Stimulated activated CD4-positive, alpha-beta T cell treated with anti-CD3 and anti-CD28 coated beads, Interleukin-1b, Interleukin-23, amount 100 ng/mL, for 48 hours (primary cell): Measurements from ENCODE around the gene GSK3B.
"Not testable (repeated sequence)": the region's sequence is repeated elsewhere in the genome, so short reads cannot be mapped to it uniquely, and the experiment has no call there.

Source experiments
- DNase-seq: peaks from one replicate; pipeline ENCODE4 v3.0.0-alpha.2; 2020

Gene GSK3B

GRCh38 chr3:119990888-119991287 is 103.4 kb downstream of the GSK3B start:
- DNase-seq = no peak

- no peak for DNase-seq
Observed at GRCh38 chr3:119989981-119990655, 104.1 kb downstream of the GSK3B start.

- not testable (repeated sequence) for DNase-seq
Observed at GRCh38 chr3:119986812-119987211, 107.4 kb downstream of the GSK3B start.

- DNase-seq = no peak
Observed at GRCh38 chr3:119981386-119981785, 112.9 kb downstream of the GSK3B start.

GRCh38 chr3:119978554-119979208 is 115.6 kb downstream of the GSK3B start:
- DNase-seq = no peak

GRCh38 chr3:119977353-119977752 is 116.9 kb downstream of the GSK3B start:
- no peak for DNase-seq

GRCh38 chr3:119976214-119976613 is 118.0 kb downstream of the GSK3B start:
- DNase-seq = no peak

- no peak for DNase-seq
Observed at GRCh38 chr3:119974656-119975055, 119.6 kb downstream of the GSK3B start.

GRCh38 chr3:119973018-119973646 is 121.1 kb downstream of the GSK3B start:
- no peak for DNase-seq

- no peak for DNase-seq
Observed at GRCh38 chr3:119969759-119970158, 124.5 kb downstream of the GSK3B start.

- no peak for DNase-seq
Observed at GRCh38 chr3:119967353-119968006, 126.8 kb downstream of the GSK3B start.

- no peak for DNase-seq
Observed at GRCh38 chr3:119965692-119966091, 128.6 kb downstream of the GSK3B start.

- no peak for DNase-seq
Observed at GRCh38 chr3:119964294-119964693, 130.0 kb downstream of the GSK3B start.

GRCh38 chr3:119955972-119956371 is 138.3 kb downstream of the GSK3B start:
- no peak for DNase-seq

GRCh38 chr3:119950666-119951325 is 143.5 kb downstream of the GSK3B start:
- DNase-seq = no peak

GRCh38 chr3:119945291-119945690 is 149.0 kb downstream of the GSK3B start:
- no peak for DNase-seq

GRCh38 chr3:119944091-119944490 is 150.2 kb downstream of the GSK3B start:
- DNase-seq = no peak

- DNase-seq = no peak
Observed at GRCh38 chr3:119939077-119939476, 155.2 kb downstream of the GSK3B start.

- peak; percentile 64 for DNase-seq
Observed at GRCh38 chr3:119937229-119937628, 157.0 kb downstream of the GSK3B start.

GRCh38 chr3:119934249-119934648 is 160.0 kb downstream of the GSK3B start:
- no peak for DNase-seq

- no peak for DNase-seq
Observed at GRCh38 chr3:119933207-119933606, 161.0 kb downstream of the GSK3B start.

- no peak for DNase-seq
Observed at GRCh38 chr3:119930286-119930685, 164.0 kb downstream of the GSK3B start.

- DNase-seq = no peak
Observed at GRCh38 chr3:119927190-119927589, 167.1 kb downstream of the GSK3B start.
